GM21381 (cell line): ENCODE results near the gene SYNE3.
A peak's percentile ranks its signal among the peaks of the same experiment; 100 is the strongest.

Experiments
- ATAC-seq: cut with Tn5 transposase; IDR thresholded peaks from one replicate; pipeline ENCODE4 v1.9.1; 2021; ENCODE audit warnings: mild to moderate bottlenecking, moderate library complexity; ENCODE audit not compliant: unreplicated experiment

Gene SYNE3

GRCh38 chr14:95493503-95493902, 22.9 kb downstream of the SYNE3 start:
- no peak for ATAC-seq

DNA sequence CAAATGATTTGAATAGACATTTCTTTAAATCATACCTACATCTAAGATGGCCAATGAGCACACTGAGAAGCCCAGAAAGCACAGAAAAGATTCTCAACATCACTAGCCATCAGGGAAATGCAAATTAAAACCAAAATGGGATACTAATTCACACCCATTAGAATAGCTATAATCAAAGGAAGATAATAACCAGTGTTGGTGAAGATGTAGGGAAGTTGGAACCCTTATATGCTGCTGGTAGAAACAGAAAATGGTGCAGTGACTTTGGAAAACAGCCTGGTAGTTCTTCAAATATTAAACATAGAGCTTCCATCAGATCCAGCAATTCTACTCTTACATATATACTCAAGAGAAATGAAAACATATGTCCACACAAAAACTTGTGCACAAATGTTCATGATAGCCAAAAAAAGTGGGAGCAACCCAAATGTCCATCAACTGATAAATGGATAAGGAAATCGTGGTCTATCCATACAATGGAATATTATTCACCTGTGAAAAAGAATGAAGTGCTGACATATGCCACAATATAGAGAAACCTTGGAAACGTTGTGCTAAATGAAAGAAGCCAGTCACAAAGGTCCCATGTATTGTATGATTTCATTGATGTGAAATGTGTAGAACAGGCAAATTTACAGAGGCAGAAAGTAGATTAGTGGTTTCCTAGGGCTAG, 24.4 kb downstream of the SYNE3 start:
- no peak for ATAC-seq

DNA sequence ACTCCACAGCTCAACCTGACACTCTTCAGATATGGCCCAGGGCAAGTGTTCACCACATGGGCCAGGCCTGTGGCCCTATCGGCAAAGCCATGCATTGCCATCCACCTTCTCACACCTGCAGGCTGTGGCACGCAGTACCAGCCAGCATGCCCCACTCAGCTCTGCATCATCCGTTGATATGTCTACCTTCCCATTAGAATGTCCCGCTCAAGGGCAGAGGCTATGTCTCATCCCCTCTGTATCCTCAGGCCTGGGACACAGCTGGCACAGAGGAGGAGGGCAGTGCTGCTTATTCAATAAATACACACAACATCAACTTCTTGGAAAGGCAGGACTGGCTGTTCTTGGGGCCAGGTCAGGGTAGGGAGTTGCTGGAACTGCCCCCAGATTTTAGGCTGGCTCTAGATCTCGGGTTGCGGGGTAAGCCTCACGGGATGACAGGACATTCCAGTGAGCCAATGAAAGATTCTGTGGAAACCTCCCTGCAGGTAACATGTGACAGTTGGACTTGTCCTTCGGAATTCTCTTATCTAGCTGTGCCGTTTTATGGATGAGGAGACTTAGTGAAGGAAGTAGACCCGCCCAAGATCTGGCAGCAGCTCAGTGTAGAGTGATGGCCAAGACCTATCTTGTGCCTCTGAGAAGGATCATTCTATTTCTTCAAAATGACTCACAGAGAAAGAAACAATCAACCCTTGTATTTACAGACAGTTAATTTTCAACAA, 25.6 kb downstream of the SYNE3 start:
- no peak for ATAC-seq

GRCh38 chr14:95490138-95490509, 26.3 kb downstream of the SYNE3 start:
- no peak for ATAC-seq

DNA sequence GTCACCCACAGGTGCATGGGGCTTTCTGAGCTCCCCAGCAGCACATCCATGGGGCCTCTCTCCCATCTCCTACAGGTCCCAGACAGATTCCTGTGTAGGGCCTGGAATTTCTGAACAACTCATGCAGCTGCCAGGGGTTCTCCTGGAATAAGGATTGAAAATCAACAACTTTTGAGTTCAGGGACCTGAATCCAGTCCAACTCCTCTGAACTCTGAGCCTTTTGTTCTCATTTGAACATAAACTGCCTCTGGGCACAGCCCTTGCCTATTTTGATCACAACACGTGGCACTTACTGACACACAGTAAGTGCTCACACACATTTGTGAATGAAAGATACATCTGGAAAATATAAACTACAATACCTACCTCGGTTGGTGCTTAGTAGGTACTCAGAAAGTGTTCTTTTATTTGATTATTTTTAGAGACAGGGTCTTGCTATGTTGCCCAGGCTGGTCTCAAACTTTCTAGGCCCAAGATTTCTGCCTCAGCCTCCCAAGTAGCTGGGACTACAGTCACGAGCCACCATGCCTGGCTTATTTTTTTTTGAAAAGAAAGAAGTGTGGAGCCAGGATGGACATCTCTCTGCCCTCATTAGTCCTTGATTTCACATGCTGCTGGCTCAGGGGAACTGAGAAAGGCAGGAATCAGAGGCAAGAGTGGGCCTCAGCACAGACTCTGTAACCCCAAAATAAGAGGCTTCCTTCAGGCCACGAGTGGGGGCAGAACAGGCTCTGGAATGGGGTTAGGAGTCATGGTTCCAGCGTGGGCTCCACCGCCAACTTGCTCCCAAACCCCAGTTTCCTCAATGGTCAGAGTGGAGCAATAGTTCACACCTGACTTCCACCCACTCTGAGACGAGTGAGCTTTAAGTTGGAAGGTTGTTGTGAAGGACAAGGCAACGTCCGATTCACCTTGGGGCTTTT, 27.0 kb downstream of the SYNE3 start:
- no peak for ATAC-seq

GRCh38 chr14:95488376-95489213, 27.9 kb downstream of the SYNE3 start:
- ATAC-seq = no peak

- ATAC-seq = no peak
Measured at GRCh38 chr14:95487669-95488084, 28.8 kb downstream of the SYNE3 start.

DNA sequence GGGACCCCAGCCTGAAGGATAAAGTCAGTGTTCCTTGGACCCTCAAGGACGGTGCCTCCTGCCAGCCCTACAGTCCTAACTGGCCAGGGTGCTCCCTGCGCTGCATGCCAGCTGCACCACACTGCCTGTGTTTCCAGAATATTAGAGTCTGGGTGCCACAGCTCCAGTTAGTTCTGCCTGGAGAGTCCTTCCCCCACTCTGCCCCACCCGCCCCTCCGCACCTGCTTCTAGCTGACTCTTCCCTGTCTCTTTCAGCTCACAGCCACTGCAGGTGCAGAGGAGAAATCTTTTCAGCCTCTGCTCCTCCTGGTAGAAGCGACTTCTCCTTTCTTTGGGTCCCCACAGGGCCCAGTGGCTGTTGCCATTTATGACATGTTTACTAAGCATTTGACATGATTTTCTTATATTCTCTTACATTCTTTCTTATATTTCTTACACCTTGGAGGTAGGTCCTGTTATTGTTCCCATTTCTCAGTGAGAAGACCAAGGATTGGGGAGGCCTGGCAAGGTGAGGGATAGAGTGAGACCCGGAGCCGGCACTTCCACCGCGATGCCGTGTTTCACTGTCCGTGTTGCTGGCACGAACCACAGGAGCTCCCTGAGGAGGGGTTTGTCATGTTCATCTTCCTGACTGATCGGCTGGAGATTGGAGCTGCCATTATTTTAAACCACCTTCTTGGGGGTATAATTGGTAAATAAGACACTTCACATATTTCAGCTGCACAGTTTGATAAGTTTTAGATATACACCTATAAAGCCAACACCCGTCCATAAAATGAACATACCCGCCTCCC, 29.4 kb downstream of the SYNE3 start:
- ATAC-seq = no peak

DNA sequence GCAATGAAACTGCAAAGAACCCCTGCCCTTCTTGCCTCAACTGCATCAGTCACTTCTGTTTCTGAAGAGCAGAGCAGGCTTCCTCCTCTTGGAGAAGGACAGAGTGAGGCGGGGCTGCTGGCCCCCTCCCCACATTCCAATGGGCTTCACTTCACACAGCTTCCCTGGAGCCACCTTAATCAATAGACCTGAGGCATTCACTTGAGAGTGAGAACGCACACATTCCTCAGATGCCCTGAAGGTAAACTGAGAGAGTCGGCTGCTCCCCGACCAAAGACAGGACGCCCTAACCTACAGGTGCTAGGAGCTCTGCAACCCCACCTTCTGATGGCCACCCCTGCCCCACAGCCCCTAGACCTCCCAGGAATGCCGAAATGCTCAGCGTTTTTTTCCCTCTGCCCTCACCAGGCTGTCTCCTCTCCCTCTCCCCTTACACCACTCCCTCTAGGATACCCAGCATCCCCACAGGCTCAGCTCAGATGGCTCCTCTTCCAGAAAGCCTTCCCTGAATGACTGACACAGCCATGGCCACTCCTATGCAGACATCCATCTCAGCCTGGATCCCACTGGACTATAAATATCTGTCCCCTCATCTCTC, 31.1 kb downstream of the SYNE3 start:
- ATAC-seq = no peak

DNA sequence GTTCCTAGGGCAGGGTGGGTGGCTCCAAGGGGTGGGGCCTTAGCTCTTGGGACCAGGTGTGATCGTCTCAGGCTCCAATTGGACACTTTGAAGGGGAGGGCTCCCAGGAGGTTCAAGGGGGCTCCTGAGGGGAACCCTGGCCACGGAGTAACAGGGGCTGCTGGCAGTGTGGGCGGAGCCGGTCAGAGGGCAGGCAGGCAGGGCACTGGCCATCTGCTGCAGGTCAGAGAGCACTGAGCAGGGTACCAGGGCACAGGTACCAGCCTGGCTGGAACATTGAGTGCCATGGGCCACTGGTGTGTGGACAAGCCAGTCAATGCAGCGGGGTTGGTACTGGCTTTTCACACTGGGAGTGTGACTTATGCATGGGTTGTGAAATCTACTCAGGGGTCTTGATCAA, 32.2 kb downstream of the SYNE3 start:
- no peak for ATAC-seq

DNA sequence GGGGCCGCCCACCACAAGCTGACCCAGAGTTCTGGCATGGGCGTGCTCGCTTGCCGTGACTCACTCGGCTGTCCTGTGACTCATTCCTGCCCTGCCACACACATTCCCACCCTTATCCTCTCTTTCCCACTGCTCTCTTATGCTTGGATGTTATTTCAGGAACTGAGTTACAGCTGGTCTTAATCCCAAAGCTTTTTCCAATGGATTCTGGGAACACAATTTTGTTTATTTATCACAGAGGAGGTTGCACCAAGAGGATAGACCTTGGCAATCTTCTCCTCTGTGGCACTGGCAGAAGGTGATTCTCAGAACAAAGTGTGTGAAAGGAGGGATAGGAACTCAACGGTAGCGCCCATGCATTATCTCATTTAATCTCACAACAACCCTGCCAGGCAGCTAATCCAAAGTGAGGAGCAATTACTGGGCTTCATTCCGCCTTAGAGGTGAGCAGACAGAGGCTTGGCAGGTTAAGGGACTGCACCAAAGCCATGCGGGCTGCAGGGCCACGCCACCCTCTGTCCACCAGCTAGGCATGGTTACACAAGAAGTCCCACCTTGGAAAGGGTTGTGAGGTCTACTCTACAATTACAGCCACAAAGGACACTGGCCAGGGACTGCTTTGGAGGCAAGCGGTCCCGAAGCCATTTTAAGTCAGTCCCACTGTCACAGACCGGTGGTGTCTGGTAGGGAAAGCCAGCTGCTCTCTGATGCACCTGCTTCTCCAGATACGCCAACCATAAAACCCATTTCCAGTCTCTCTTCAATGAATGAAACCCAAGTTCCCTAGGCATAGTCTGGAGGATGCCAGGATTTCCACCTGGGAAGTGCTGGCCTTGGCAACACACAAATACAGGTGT, 32.9 kb downstream of the SYNE3 start:
- ATAC-seq = no peak

DNA sequence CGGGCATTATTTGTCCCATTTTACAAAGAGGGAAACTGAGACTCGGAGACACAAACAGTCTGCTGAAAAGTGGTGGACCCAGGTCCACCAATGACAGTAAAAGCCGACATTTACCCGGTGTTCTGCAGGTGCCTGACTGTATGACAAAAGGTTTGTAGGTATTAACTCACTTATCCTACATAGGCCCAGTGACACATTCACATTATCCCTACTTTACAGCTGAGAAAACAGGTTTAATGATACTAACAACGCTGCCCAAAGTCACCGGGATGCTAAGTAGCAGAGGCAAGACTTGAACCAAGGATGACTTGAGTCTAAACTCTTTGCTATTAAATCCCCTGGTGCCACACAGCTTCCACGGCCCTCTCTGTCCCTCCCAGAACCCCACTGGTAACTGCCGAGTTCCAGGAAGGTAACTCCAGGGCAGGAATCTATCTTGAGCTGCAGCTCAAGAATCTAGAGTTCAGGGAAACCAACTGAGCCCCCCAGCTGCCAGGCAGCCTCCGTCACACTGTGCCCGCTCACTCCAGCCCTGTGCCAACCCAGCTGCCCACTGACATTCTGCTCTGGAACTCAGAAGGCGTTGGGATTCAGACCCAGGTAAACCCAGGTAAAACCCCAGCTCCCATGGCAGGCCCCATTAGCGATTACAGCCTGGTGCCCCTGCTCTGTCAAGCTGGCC, 33.7 kb downstream of the SYNE3 start:
- no peak for ATAC-seq

DNA sequence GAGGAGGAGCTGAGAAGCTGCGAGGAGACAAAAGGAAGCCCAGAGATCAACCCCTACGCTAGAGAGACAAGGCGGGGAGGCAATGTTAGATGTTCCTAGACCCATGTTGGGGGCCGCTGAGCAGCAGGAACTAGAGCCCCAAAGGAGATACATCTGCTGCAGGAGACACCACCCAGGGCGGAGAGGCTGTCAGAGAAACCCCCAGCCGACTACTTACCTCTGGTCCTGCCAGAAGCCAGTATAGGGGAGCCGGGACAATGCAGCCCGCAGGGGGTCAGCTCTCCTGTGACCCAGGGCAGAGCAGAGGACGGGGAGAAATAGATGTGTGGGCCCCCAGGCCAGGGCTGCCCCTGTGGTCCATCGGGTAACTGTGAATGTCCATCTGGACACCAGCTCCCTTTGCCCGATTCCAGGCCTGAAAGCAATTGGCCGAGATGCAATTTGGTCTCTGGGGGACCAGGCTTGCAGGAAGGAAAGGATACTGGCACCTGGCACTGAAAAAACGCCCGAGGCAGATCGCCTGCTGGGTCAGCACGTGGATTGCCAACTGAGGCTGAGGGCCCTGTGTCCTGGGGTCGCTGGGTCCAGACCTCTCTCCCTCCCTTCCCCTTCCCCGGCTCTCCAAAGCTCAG, 34.9 kb downstream of the SYNE3 start:
- ATAC-seq = no peak

DNA sequence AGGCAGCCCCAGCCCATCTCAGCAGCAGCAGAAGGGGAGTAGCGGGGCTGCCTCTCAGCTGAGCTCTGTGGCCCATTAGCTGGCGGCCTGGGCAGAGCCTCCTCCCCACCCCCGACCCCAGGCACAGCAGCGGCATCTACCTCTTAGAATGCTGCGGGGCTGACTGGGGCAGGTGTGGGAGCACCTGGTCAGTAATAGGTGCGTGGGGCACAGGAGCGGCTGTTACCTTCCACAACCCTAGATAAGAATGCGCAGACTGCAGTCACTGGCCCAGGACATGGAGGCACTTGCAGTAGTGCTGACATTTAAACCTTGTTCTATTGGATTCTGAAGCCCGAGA, 35.6 kb downstream of the SYNE3 start:
- ATAC-seq = no peak

DNA sequence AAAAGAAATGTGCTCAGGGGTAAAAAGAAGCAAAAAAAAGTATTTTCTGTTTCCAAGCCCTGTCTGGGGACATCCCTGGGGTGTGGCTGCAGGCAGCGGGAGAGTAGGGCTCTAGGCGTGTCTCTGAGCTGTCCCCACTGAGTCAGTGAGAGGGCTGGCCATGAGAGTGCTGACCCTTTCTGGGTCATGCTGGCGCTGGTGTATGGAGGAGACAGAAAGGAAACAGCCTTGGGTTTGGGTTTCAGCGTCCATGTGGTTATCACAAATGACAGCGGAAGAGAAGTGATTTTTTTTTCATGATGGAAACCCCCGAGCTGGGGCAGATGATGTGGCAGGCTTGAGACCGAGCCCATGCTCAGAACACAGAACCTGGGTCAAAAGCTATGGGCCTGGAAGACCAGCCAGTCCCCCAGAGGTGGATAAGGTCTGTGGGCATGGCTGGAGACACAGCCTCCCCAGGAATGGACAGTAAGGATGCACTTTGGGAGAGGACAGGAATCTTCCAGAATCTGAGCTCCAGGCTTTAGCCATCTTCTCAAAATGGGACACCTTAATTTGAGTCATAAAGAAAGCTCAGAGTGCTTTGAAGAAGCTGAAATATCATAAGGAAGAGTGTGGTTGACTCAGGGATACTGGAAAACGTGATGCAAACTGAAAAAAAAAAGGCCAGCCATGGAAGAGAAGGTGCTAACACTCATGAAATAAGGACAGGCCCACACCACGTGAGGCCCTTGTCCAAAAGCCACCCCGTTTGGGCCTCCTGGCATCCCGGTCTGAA, 36.2 kb downstream of the SYNE3 start:
- ATAC-seq = peak; percentile 69

DNA sequence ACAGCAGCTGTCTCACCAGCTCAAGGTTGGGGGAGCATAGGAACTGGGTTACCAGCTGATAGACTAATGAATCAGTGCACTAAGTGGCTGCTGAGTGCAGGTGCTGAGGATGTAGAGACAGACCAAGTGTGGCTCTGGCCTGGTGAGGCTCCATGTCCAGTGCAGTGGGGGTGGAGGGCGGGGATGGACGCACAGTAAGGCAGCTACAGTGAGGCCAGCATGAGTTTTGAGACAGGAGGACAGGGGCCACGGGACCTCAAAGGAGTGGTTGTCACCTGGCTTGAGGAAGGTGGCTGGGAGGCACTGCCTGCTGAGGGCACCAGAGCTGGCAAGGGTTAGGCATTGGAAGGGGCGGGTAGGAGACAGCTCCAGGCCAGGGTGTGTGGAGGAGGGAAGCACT, 37.0 kb downstream of the SYNE3 start:
- ATAC-seq = no peak

- no peak for ATAC-seq
Measured at GRCh38 chr14:95478818-95479217, 37.6 kb downstream of the SYNE3 start.
